Endothelial cell of umbilical vein (primary cell): Measurements from ENCODE around the gene RELN.

Experiments
- CTCF ChIP-seq, 2 donors: IDR thresholded peaks; 1 replicate in 1 of 2; 2 replicates in 1 of 2; pipeline ENCODE4 v1.5.1; 2011; ENCODE audit warnings: low read length in 2 of 2, mild to moderate bottlenecking in 2 of 2, moderate library complexity in 2 of 2, control low read depth in 1 of 2, inconsistent platforms in 1 of 2, low read depth in 1 of 2; ENCODE audit not compliant: insufficient read depth in 1 of 2; ENCODE audit errors: extremely low read depth in 1 of 2
- EZH2 ChIP-seq: IDR thresholded peaks from 2 replicates; pipeline ENCODE4 v1.6.1; 2012; ENCODE audit warnings: borderline replicate concordance, low read depth, mild to moderate bottlenecking, moderate library complexity, low read length, inconsistent platforms; ENCODE audit not compliant: severe bottlenecking
- FOS ChIP-seq: IDR thresholded peaks from 2 replicates; pipeline ENCODE4 v1.6.1; 2011; ENCODE audit warnings: mild to moderate bottlenecking, low read length, moderate library complexity, borderline replicate concordance; ENCODE audit not compliant: insufficient read depth
- GATA2 ChIP-seq: IDR thresholded peaks from 2 replicates; pipeline ENCODE4 v1.7.0; 2011; ENCODE audit warnings: low read depth, mild to moderate bottlenecking, moderate library complexity, mixed read lengths, low read length; ENCODE audit not compliant: insufficient read length, insufficient read depth
- JUN ChIP-seq: IDR thresholded peaks from 2 replicates; pipeline ENCODE4 v1.6.1; 2011; ENCODE audit warnings: borderline replicate concordance, low read depth; ENCODE audit not compliant: insufficient read length, insufficient read depth
- MYC ChIP-seq: IDR thresholded peaks from one replicate; pipeline ENCODE4 v1.6.1; 2011; ENCODE audit warnings: mild to moderate bottlenecking, low read depth, low read length
- POLR2A ChIP-seq: IDR thresholded peaks from 2 replicates; pipeline ENCODE4 v1.6.1; 2012; ENCODE audit warnings: low read depth, mild to moderate bottlenecking, control low read depth, low read length
- POLR2AphosphoS5 ChIP-seq: IDR thresholded peaks from 2 replicates; pipeline ENCODE4 v1.6.1; 2012; ENCODE audit warnings: low read depth, mild to moderate bottlenecking, control low read depth, low read length, moderate library complexity; ENCODE audit not compliant: insufficient read depth
- TF ChIP-seq, protein P1 (sequence below): IDR thresholded peaks from 2 replicates; pipeline ENCODE4 v1.6.1; 2011; ENCODE audit not compliant: insufficient read depth, insufficient read length

GRCh38 chr7:103912891-103913605, 76.4 kb downstream of the RELN start:
- TF ChIP-seq CTCF (IDR thresholded peaks at IDR 0.05; ENCODE audit: extremely low read depth in 1 of 2, insufficient read depth in 1 of 2, low read depth in 1 of 2, low read length in 2 of 2): no peak
- no peak for TF ChIP-seq POLR2AphosphoS5
- TF ChIP-seq EZH2: no peak
- TF ChIP-seq POLR2A: no peak
- TF ChIP-seq MYC: no peak
- no peak for TF ChIP-seq FOS
- TF ChIP-seq, protein P1, sequence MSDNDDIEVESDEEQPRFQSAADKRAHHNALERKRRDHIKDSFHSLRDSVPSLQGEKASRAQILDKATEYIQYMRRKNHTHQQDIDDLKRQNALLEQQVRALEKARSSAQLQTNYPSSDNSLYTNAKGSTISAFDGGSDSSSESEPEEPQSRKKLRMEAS: no peak
- TF ChIP-seq JUN: no peak
- TF ChIP-seq GATA2: no peak
